HG03025 (cell line): ENCODE data around the gene CMC4.
A peak's percentile ranks its signal among the peaks of the same experiment; 100 is the strongest.

Experiments
- ATAC-seq: cut with Tn5 transposase; IDR thresholded peaks from one replicate; pipeline ENCODE4 v1.9.1; 2021; ENCODE audit warnings: mild to moderate bottlenecking, moderate library complexity; ENCODE audit not compliant: unreplicated experiment, low FRiP score

CMC4 gene

GRCh38 chrX:155055494-155055893 lies 15.4 kb downstream of the CMC4 start:
- ATAC-seq = no peak

DNA sequence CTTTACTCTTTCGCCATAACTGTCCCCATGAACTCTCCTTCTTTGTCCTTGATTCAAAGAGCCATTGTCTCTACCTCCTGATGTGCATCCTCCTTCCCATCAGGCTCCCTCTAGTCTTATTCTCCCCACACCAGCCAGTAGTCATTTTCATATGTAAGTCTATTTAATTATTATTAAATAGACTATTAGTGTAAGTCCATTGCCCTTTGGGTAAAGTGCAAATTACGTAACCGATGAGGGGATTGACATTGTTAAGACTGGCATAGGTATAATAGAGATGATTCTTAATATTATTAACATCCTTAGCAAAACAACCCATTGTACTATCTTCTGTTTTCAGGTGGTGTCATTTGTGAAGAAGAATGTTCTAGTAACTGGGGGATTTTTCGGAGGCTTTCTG lies 16.7 kb downstream of the CMC4 start:
- no peak for ATAC-seq

DNA sequence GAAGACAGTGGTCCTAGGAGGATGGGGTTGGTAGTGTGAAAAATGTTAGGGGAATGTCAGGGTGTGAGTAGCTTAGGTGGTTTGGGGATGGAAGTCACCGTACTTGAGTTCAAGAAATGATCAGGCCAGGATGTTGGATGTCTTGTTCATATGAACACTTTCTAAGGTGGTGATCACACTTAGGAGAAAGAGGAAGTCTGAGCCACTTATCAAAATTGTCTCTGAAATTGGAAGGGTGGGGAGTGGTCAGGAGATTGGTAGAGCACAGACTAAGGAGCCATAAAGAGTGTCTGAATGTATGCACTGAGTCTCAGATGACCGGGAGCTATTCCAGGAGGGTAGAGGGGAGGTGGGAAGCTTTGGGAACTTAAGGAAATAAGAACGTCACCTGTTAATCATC lies 17.3 kb downstream of the CMC4 start:
- no peak for ATAC-seq

DNA sequence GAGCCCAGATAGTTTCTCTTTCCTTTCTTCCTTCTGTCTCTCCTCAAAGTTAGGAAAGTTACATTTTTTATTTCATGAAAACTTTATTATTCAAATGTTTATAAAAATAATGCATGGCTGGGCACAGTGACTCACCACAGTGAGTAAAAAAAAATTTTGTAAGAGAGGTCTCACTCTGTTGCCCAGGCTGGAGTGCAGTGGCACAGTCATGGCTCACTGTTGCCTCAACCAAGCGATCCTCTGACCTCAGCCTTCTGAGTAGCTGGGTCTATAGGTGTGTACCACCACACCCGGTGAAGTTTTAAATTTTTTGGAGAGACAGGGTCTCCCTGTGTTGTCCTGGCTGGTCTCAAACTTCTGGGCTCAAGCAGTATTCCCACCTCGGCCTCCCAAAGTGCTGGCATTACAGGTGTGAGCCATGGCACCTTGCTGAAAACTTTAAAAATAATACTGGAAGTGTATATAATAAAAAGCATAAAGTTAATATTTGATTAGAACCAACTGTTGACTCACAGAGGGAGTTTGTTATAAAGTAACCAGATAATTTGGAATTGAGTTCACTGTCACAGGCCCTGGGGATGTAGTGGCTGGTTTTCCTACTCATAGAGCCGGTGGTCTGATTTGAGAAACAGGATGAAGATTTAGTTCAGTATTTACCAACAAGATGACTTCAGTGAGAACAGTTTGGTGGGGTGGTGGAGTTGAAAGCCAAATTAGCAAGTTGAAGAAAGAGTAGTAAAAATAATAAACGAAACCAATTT lies 18.0 kb downstream of the CMC4 start:
- no peak for ATAC-seq

- ATAC-seq = no peak
Measured at GRCh38 chrX:155048977-155049619, 21.8 kb downstream of the CMC4 start.

- ATAC-seq = no peak
Measured at GRCh38 chrX:155046811-155047528, 24.0 kb downstream of the CMC4 start.

DNA sequence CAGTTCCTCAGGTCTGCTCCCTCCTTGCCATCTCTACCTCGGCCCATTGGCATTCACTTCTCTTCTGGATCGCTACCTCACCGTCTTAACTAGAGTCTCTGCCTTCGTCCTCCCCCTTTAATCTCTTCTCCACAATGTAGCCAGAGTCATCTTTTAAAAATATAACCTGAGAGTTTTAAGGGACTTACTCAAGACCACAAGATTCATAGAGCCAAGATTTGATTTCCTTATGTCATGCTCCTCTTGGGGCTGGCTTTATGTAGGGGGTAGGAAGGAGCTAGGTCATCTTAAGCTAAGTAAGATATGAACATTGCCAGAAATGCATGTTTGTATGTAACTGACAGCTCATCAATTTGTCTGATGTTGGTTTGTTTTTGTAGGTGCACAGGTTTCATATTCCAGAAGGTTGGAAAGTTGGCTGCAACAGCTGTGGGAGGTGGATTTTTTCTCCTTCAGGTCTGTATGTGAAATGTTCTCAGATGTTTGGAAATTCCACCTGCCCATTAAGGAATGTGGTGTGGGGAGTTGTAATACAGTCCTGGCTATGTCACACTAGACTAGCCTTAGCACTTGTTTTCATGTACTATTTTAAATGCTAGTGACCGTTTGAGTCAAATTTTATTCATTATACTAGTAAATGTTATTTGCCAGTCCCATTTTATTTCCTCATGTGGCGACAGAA lies 24.7 kb downstream of the CMC4 start:
- ATAC-seq = no peak

DNA sequence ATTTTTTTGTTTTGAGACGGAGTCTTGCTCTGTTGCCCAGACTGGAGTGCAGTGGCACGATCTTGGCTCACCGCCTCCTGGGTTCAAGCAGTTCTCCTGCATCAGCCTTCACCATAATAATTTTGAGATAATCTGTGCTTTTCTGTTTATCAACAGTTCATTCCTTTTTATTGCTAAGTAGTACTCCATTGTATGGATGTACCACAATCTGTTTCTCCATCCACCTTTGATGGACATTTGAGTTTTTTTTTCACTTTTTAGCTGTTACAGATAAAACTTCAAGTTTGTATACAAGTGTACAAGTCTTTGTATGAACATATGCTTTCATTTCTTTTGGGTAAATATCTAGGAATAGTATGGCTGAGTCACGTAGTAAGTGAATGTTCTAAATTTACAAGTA lies 35.2 kb downstream of the CMC4 start:
- no peak for ATAC-seq

- ATAC-seq = no peak
Measured at GRCh38 chrX:155031657-155032056, 39.3 kb downstream of the CMC4 start.

DNA sequence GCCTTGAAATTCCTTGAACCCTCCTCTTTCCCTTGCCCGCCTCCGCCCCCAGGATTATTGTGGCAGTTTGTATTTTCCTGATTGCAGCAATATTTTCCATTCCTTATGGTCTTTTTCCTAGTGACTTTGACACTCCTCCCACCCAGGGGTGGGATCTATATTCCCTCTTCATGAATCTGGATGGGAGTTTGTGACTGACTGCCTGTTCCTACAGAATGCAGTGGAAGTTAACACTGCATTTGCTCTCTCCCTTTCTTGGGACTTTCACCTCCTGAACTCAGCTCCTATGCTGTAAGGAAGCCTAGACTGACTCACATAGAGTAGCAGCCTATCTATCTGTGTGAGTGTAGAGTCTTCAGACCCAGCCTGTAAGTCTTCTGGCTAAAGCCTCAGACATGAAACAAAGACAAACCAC lies 42.1 kb downstream of the CMC4 start:
- no peak for ATAC-seq

- ATAC-seq = no peak
Measured at GRCh38 chrX:155028129-155028528, 42.8 kb downstream of the CMC4 start.

GRCh38 chrX:155027509-155028066 lies 43.3 kb downstream of the CMC4 start:
- ATAC-seq = no peak

DNA sequence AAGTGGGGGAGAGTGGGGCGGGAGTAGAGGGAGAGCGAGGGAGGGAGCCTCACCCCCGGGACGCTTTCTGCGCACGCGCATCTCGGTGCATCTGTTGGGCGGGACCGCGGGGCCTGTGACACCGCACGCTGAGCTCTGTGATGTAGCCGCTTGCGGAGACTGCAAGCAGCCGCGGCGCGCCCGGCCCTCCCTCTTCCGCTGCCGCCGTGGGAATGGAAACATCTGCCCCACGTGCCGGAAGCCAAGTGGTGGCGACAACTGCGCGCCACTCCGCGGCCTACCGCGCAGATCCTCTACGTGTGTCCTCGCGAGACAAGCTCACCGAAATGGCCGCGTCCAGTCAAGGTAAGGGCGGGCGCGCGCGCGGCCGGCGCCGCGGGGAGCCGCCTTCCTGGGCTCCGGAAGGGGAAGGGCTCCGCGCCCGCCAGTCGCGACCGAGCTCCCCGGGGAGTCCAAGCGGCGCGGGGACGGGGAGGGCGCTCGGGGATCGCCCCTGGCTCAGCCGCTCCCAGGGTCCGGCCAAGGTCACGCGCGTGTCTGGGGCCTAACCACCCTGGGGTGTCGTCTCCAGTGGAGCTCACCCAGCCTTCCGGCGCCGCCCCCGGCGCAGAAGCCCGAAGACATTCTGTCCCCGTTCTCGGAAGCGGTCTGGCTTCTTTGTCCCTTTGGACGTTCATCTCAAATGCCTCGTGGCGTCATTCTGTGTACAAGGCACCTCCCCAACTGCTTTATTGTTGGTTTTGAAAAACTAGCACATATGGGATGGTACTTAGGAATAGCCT lies 44.0 kb downstream of the CMC4 start, which contains the start of gene FUNDC2:
Gene FUNDC2, plus strand, starts transcription at position 118 of the 782 bp plus-strand sequence. Its CDS starts 95 bp downstream, at position 213.
- ATAC-seq = peak; percentile 90

GRCh38 chrX:155026420-155026726 lies 44.6 kb downstream of the CMC4 start:
- no peak for ATAC-seq

GRCh38 chrX:155023907-155024833 lies 46.8 kb downstream of the CMC4 start:
- no peak for ATAC-seq

GRCh38 chrX:155022585-155022984 lies 48.4 kb downstream of the CMC4 start, which contains the start of gene F8:
TSS of gene F8 (minus strand) at chrX:155022723. CDS start at chrX:155022552, 171 bp downstream.
- no peak for ATAC-seq

DNA sequence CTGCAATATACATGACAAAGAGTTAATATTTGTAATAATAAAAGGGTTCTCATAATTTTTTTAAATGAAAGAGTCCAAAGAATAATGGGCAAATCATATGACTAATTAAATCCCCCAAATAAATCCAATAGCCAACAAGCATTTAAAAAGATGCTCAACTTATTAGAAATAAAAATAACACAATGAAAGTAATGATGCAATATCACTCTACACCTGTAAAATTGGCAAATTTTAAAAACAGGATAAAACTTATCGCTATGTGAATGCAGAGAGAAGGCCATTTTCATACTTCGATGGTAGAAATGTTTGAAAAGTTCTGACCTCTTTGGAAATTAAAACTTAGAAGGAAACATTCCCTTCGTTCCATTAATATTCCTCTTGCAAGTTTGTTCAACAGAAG lies 50.3 kb downstream of the CMC4 start:
- ATAC-seq = no peak
